CD4-positive, CD25-positive, alpha-beta regulatory T cell (primary cell): ENCODE data around the gene MTFMT. TPM values are rescaled to one million over a fixed set of nuclear protein-coding genes. Genes with fewer than 3 reads are reported as not detected.
"Not testable (repeated sequence)": the region's sequence is repeated elsewhere in the genome, so short reads cannot be mapped to it uniquely, and the experiment has no call there.

Source experiments
- ATAC-seq, 2 donors: fragments of 150-1000 bp; cut with Tn5 transposase; one replicate each; pipeline ENCODE4 v1.10.0; 2021; ENCODE audit warnings: low read depth in 2 of 2, moderate number of reproducible peaks in 2 of 2, moderate library complexity in 1 of 2
- DNase-seq, 3 donors: peaks; one replicate each; pipeline versions ENCODE4 v3.0.0 to v3.0.0-alpha.2; 2012 to 2022; ENCODE audit warnings: mixed read lengths in 1 of 3
- H3K27ac ChIP-seq: one replicate; pipeline ENCODE4 v1.7.0; 2013; ENCODE audit warnings: mild to moderate bottlenecking, low read length; ENCODE audit not compliant: insufficient read depth, poor library complexity, severe bottlenecking
- H3K27me3 ChIP-seq: one replicate; pipeline ENCODE4 v1.7.0; 2013; ENCODE audit warnings: low read length; ENCODE audit not compliant: control insufficient read depth, insufficient read depth
- H3K36me3 ChIP-seq: one replicate; pipeline ENCODE4 v1.7.0; 2013; ENCODE audit warnings: mild to moderate bottlenecking, low read length, moderate library complexity; ENCODE audit not compliant: control insufficient read depth, insufficient read depth
- H3K4me1 ChIP-seq: 2 replicates; pipeline ENCODE4 v1.7.0; 2013; ENCODE audit warnings: mild to moderate bottlenecking, low read length; ENCODE audit not compliant: insufficient read depth, control insufficient read depth, poor library complexity, severe bottlenecking
- H3K4me3 ChIP-seq: one replicate; pipeline ENCODE4 v1.7.0; 2013; ENCODE audit warnings: low read depth, mild to moderate bottlenecking, low read length, moderate library complexity
- H3K9me3 ChIP-seq, 2 experiments: 1 replicate in 1 of 2; 2 replicates in 1 of 2; pipeline ENCODE4 v1.7.0; 2013; ENCODE audit warnings: low read length in 2 of 2, mild to moderate bottlenecking in 1 of 2, moderate library complexity in 1 of 2; ENCODE audit not compliant: control insufficient read depth in 2 of 2
- H3K27ac Mint-ChIP-seq, 3 donors: one replicate each; pipeline ENCODE4 v1.8.0; 2020 to 2022; ENCODE audit warnings: mild to moderate bottlenecking in 3 of 3, mixed read lengths in 3 of 3, moderate library complexity in 2 of 3
- H3K27me3 Mint-ChIP-seq: one replicate; pipeline ENCODE4 v1.8.0; 2022; ENCODE audit warnings: mild to moderate bottlenecking, mixed read lengths
- H3K36me3 Mint-ChIP-seq: one replicate; pipeline ENCODE4 v1.8.0; 2020; ENCODE audit warnings: mixed read lengths
- H3K4me1 Mint-ChIP-seq, 4 donors: one replicate each; pipeline ENCODE4 v1.8.0; 2020 to 2022; ENCODE audit warnings: mixed read lengths in 4 of 4, mild to moderate bottlenecking in 1 of 4
- H3K4me3 Mint-ChIP-seq, 4 donors: one replicate each; pipeline ENCODE4 v1.8.0; 2020 to 2022; ENCODE audit warnings: mild to moderate bottlenecking in 4 of 4, mixed read lengths in 4 of 4, moderate library complexity in 3 of 4
- H3K9me3 Mint-ChIP-seq, 7 donors: one replicate each; pipeline ENCODE4 v1.8.0; 2020 to 2022; ENCODE audit warnings: mixed read lengths in 7 of 7, mild to moderate bottlenecking in 3 of 7, moderate library complexity in 2 of 7
- polyA plus RNA-seq, 4 donors: library from polyadenylated mRNA; unstranded; fragments of 300-500 nt; fragmentation: Illumina TruSeq; gene quantifications; one replicate each; pipeline ENCODE4 v1.2.3, GENCODE V29; 2021
- total RNA-seq: library from RNA; stranded (reverse); gene quantifications from one replicate; pipeline ENCODE4 v1.2.3, GENCODE V29; 2022

MTFMT gene
- total and polyA plus RNA-seq, 5 donors from 2014 or later = 6.1 to 26.9 (median 18.7) TPM

DNA sequence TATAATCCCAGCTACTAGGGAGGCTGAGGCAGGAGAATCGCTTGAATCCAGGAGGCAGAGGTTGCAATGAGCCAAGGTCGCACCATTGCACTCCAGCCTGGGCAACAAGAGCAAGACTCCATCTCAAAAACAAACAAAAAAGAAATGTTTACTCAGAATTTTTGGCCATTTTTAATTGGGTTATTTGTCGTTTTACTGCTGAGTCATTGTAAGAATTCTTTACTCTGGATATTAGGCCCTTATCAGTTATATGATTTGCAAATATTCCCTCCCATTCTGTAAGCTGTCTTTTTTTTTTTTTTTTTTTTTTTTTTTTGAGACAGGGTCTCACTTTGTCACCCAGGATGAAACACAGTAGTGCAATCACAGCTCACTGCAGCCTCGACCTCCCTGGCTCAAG is 18.2 kb downstream of the MTFMT start:
- H3K4me3 Mint-ChIP-seq, H3K27me3 ChIP-seq, H3K27ac Mint-ChIP-seq, H3K9me3 Mint-ChIP-seq, DNase-seq, H3K4me1 Mint-ChIP-seq, H3K9me3 ChIP-seq, H3K4me3 ChIP-seq, H3K4me1 ChIP-seq, H3K27ac ChIP-seq, ATAC-seq, H3K27me3 Mint-ChIP-seq: not testable (repeated sequence)
- H3K36me3 Mint-ChIP-seq = peaks cover 35% of the 10 kb centered on the region
- H3K36me3 ChIP-seq = peaks cover 26% of the 10 kb centered on the region

GRCh38 chr15:65008983-65009382 is 20.5 kb downstream of the MTFMT start:
- no peak for ATAC-seq
- H3K27ac Mint-ChIP-seq = no peak overlapping the region

DNA sequence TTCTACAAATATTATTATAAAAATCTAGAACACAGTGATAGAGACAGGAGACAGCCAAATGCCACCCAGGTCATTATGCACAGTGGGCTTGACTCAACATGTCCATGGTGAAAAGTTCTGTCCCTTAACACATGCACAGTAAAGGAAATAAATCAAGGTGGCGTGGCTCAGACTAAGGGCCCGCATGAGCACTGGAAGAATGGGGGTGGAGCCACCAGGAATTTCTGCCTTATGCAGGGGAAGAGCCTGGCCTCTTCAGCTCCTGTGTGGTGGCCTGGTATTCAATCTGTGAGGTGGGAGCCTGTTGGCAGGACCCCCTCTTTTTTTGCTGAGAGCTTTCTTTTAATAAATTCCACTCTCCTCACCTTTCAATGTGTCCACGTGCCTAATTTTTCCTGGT is 22.6 kb downstream of the MTFMT start:
- peaks cover 20% of the 10 kb centered on the region for H3K36me3 Mint-ChIP-seq
- H3K36me3 ChIP-seq = peaks cover 13% of the 10 kb centered on the region
- no peaks in the 10 kb centered on the region for H3K27me3 ChIP-seq
- H3K4me3 Mint-ChIP-seq = no peak overlapping the region
- H3K4me3 ChIP-seq = no peak overlapping the region
- H3K4me1 ChIP-seq = no peaks in the 10 kb centered on the region
- H3K9me3 Mint-ChIP-seq = no peaks in the 10 kb centered on the region
- no peak overlapping the region for H3K27ac ChIP-seq
- H3K27ac Mint-ChIP-seq = no peak overlapping the region
- peaks cover 0 to 4% (median 0%) of the 10 kb centered on the region in 4 donors for H3K4me1 Mint-ChIP-seq
- H3K9me3 ChIP-seq = no peaks in the 10 kb centered on the region
- H3K27me3 Mint-ChIP-seq = no peaks in the 10 kb centered on the region
- no peak for DNase-seq
- ATAC-seq = no peak

More at GRCh38 chr15:65008983-65009382, 20.5 kb downstream of the MTFMT start:
- H3K4me3 ChIP-seq = no peak overlapping the region
- H3K9me3 Mint-ChIP-seq = peaks cover 0 to 6% (median 0%) of the 10 kb centered on the region in 7 donors
- H3K4me1 Mint-ChIP-seq = peaks cover 0 to 4% (median 0%) of the 10 kb centered on the region in 4 donors
- peaks cover 34% of the 10 kb centered on the region for H3K36me3 Mint-ChIP-seq
- peak in 1 of 3 donors; percentile 24 for DNase-seq
- H3K27me3 Mint-ChIP-seq = no peaks in the 10 kb centered on the region
- no peaks in the 10 kb centered on the region for H3K27me3 ChIP-seq
- no peak overlapping the region for H3K27ac ChIP-seq
- H3K36me3 ChIP-seq = peaks cover 16% of the 10 kb centered on the region
- H3K9me3 ChIP-seq = no peaks in the 10 kb centered on the region
- H3K4me1 ChIP-seq = no peaks in the 10 kb centered on the region
- H3K4me3 Mint-ChIP-seq = peak overlapping the region in 1 of 4 donors; percentile 17

GRCh38 chr15:65004993-65005392 is 24.4 kb downstream of the MTFMT start:
- peaks cover 20% of the 10 kb centered on the region for H3K36me3 Mint-ChIP-seq
- peaks cover 13% of the 10 kb centered on the region for H3K36me3 ChIP-seq
- no peak overlapping the region for H3K4me3 Mint-ChIP-seq
- no peaks in the 10 kb centered on the region for H3K27me3 ChIP-seq
- ATAC-seq = no peak
- no peak for DNase-seq
- no peaks in the 10 kb centered on the region for H3K4me1 ChIP-seq
- peaks cover 0 to 6% (median 0%) of the 10 kb centered on the region in 4 donors for H3K4me1 Mint-ChIP-seq
- no peak overlapping the region for H3K27ac ChIP-seq
- no peaks in the 10 kb centered on the region for H3K27me3 Mint-ChIP-seq
- H3K4me3 ChIP-seq = no peak overlapping the region
- no peak overlapping the region for H3K27ac Mint-ChIP-seq
- no peaks in the 10 kb centered on the region for H3K9me3 Mint-ChIP-seq
- no peaks in the 10 kb centered on the region for H3K9me3 ChIP-seq

GRCh38 chr15:64997745-64998375 is 31.6 kb downstream of the MTFMT start:
- Histone ChIP-seq H3K36me3 (peaks cover 6% of the 10 kb centered on the region), H3K4me1 (peaks cover 4% of the 10 kb centered on the region), H3K4me3 (no peak overlapping the region), H3K27ac (no peak overlapping the region), H3K27me3 (no peaks in the 10 kb centered on the region), H3K9me3 (no peaks in the 10 kb centered on the region)
- Mint-ChIP-seq H3K27ac (no peak overlapping the region), H3K36me3 (no peaks in the 10 kb centered on the region), H3K4me3 (no peak overlapping the region), H3K27me3 (no peaks in the 10 kb centered on the region), H3K9me3 (peaks cover 0 to 1% (median 0%) of the 10 kb centered on the region in 7 donors), H3K4me1 (peaks cover 0 to 5% (median 4%) of the 10 kb centered on the region in 4 donors)
- ATAC-seq = no peak
- no peak for DNase-seq

- peaks cover 0 to 5% (median 4%) of the 10 kb centered on the region in 4 donors for H3K4me1 Mint-ChIP-seq
- Histone ChIP-seq H3K27me3 (no peaks in the 10 kb centered on the region), H3K4me3 (no peak overlapping the region), H3K27ac (no peak overlapping the region), H3K9me3 (no peaks in the 10 kb centered on the region), H3K36me3 (no peaks in the 10 kb centered on the region), H3K4me1 (peaks cover 7% of the 10 kb centered on the region)
- no peaks in the 10 kb centered on the region for H3K36me3 Mint-ChIP-seq
- H3K9me3 Mint-ChIP-seq = peaks cover 0 to 1% (median 0%) of the 10 kb centered on the region in 7 donors
- H3K27me3 Mint-ChIP-seq = no peaks in the 10 kb centered on the region
- H3K4me3 Mint-ChIP-seq = no peak overlapping the region
- DNase-seq (no peak), ATAC-seq (no peak)
- no peak overlapping the region for H3K27ac Mint-ChIP-seq
Measured at GRCh38 chr15:64997066-64997465, 32.4 kb downstream of the MTFMT start.

GRCh38 chr15:64993290-64993689 is 36.1 kb downstream of the MTFMT start:
- peak overlapping the region in 3 of 4 donors; percentile 14 to 77 (median 65) for H3K4me3 Mint-ChIP-seq
- ATAC-seq (no peak), DNase-seq (no peak)
- H3K27me3 Mint-ChIP-seq = peaks cover 8% of the 10 kb centered on the region
- H3K36me3 Mint-ChIP-seq = peaks cover 1% of the 10 kb centered on the region
- no peaks in the 10 kb centered on the region for H3K27me3 ChIP-seq
- no peak overlapping the region for H3K27ac ChIP-seq
- no peaks in the 10 kb centered on the region for H3K36me3 ChIP-seq
- no peak overlapping the region for H3K4me3 ChIP-seq
- peaks cover 23% of the 10 kb centered on the region for H3K4me1 ChIP-seq
- peaks cover 0 to 1% (median 0%) of the 10 kb centered on the region in 7 donors for H3K9me3 Mint-ChIP-seq
- H3K27ac Mint-ChIP-seq = peak overlapping the region in 1 of 3 donors; percentile 83
- no peaks in the 10 kb centered on the region for H3K9me3 ChIP-seq
- peaks cover 10 to 23% (median 14%) of the 10 kb centered on the region in 4 donors for H3K4me1 Mint-ChIP-seq
